Urinary bladder (tissue), 4 donors: Measurements from ENCODE around the gene LENG8. TPM values are rescaled to one million over a fixed set of nuclear protein-coding genes. Genes with fewer than 3 reads are reported as not detected.
"Not testable (repeated sequence)": the region's sequence is repeated elsewhere in the genome, so short reads cannot be mapped to it uniquely, and the experiment has no call there.

Experiments used
- DNase-seq: peaks from one replicate; pipeline ENCODE4 v3.0.0-alpha.2; 2015; ENCODE audit errors: extremely low spot score
- H3K27ac ChIP-seq: one replicate; pipeline ENCODE4 v1.5.1; 2013; ENCODE audit warnings: low read depth, mild to moderate bottlenecking, moderate library complexity
- H3K36me3 ChIP-seq: one replicate; pipeline ENCODE4 v1.6.1; 2013; ENCODE audit warnings: mild to moderate bottlenecking, moderate library complexity; ENCODE audit not compliant: insufficient read depth
- H3K4me1 ChIP-seq: one replicate; pipeline ENCODE4 v1.6.1; 2013; ENCODE audit warnings: mild to moderate bottlenecking, moderate library complexity; ENCODE audit not compliant: insufficient read depth
- H3K4me3 ChIP-seq: one replicate; pipeline ENCODE4 v1.5.1; 2013; ENCODE audit warnings: low read depth, low read length
- WGBS: extraction: QIAGEN DNeasy Blood & Tissue Kit; methylation state at CpG from one replicate; pipeline ENCODE4 v1.1.7; 2013; 5-methylcytosine and 5-hydroxymethylcytosine counted together
- polyA plus RNA-seq: library from polyadenylated mRNA; stranded (reverse); fragments of 200-250 nt; gene quantifications from one replicate; pipeline ENCODE4 v1.2.3, GENCODE V29; 2013
- total RNA-seq: library from RNA; depleted of rRNA; stranded (reverse); fragments of >200 nt; gene quantifications from one replicate; pipeline ENCODE4 v1.2.3, GENCODE V29; 2014
- donor health status: healthy with polysubstance abuse.
- donor health status: healthy.

LENG8 gene
- total and polyA plus RNA-seq, 2 donors: 49.7 to 121 TPM

- Histone ChIP-seq H3K27ac (no peak overlapping the region), H3K4me1 (no peaks in the 10 kb centered on the region), H3K4me3 (no peak overlapping the region), H3K36me3 (no peaks in the 10 kb centered on the region)
- WGBS: 81% methylated on average over 2 of the region's 2 CpGs
- no peak for DNase-seq
These were observed 31.1 kb downstream of the LENG8 start for GRCh38 chr19:54480051-54480450.

- no peak for DNase-seq
These were observed 32.4 kb downstream of the LENG8 start for GRCh38 chr19:54481326-54481930.

GRCh38 chr19:54482889-54483288, 33.9 kb downstream of the LENG8 start:
- H3K36me3 ChIP-seq: no peaks in the 10 kb centered on the region
- no peak overlapping the region for H3K27ac ChIP-seq
- WGBS: 72% methylated on average over 3 of the region's 3 CpGs
- DNase-seq: no peak
- no peaks in the 10 kb centered on the region for H3K4me1 ChIP-seq
- no peak overlapping the region for H3K4me3 ChIP-seq

More at GRCh38 chr19:54481326-54481930, 32.4 kb downstream of the LENG8 start:
- Histone ChIP-seq H3K4me1 (no peaks in the 10 kb centered on the region), H3K27ac (no peak overlapping the region), H3K36me3 (no peaks in the 10 kb centered on the region), H3K4me3 (no peak overlapping the region)
- WGBS: 11% methylated on average over 16 of the region's 16 CpGs

- 76% methylated on average over 10 of the region's 10 CpGs for WGBS
- Histone ChIP-seq H3K4me3 (no peak overlapping the region), H3K36me3 (no peaks in the 10 kb centered on the region), H3K27ac (no peak overlapping the region), H3K4me1 (no peaks in the 10 kb centered on the region)
- DNase-seq: no peak
These were observed 35.5 kb downstream of the LENG8 start for GRCh38 chr19:54484451-54484850.

DNA sequence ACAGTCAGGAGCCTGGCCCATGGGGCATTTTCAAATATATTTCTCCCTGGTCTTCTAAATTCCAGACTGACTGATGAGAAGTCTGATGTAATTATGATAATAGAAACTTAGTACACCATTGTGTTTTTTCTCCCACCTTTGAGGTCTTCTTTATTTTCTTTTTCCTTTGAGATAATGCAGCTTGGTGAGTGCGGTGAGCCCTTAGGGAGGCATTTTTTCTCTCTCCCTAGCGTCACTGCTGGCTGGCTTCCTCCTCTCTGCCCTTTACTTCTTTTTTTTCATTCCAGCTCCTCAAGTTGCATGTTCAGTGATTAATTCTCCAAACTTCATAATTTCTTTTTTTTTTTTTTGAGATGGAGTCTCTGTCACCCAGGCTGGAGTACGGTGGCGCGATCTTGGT, 36.9 kb downstream of the LENG8 start:
- Histone ChIP-seq H3K36me3 (no peaks in the 10 kb centered on the region), H3K27ac (no peak overlapping the region), H3K4me1 (no peaks in the 10 kb centered on the region), H3K4me3 (no peak overlapping the region)
- no peak for DNase-seq
- 66% methylated on average over 5 of the region's 5 CpGs for WGBS

GRCh38 chr19:54489341-54489740, 40.3 kb downstream of the LENG8 start:
- DNase-seq: no peak
- no peak overlapping the region for H3K4me3 ChIP-seq
- no peaks in the 10 kb centered on the region for H3K4me1 ChIP-seq
- H3K27ac ChIP-seq: no peak overlapping the region
- 72% methylated on average over 7 of the region's 7 CpGs for WGBS
- H3K36me3 ChIP-seq: no peaks in the 10 kb centered on the region

DNA sequence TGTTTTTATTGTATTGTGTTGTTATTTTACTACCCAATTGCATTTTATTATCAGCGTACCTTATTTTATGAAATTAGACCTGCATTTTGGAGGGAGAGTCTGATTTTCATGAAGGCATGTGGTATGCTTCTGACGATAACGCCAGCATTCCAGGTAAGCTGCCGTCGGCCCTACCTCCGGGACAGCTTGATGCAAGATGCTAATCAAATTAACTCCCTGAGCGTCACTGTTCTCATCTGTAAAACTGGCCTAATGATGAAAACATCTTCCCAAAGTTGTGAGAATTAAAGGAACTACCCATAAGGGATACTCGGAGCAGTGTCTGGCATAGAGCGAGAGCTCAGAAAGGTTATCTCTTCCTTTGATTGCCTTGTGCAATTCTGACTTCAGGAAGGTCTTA, 40.8 kb downstream of the LENG8 start:
- WGBS: 68% methylated on average over 9 of the region's 9 CpGs
- no peak for DNase-seq
- Histone ChIP-seq H3K27ac (no peak overlapping the region), H3K36me3 (no peaks in the 10 kb centered on the region), H3K4me3 (no peak overlapping the region), H3K4me1 (no peaks in the 10 kb centered on the region)

GRCh38 chr19:54492568-54492967, 43.6 kb downstream of the LENG8 start:
- H3K4me3 ChIP-seq: no peak overlapping the region
- H3K36me3 ChIP-seq: no peaks in the 10 kb centered on the region
- 93% methylated on average over 18 of the region's 18 CpGs for WGBS
- H3K4me1 ChIP-seq: no peaks in the 10 kb centered on the region
- H3K27ac ChIP-seq: no peak overlapping the region
- no peak for DNase-seq

- DNase-seq, H3K4me3 ChIP-seq, H3K36me3 ChIP-seq, H3K27ac ChIP-seq, H3K4me1 ChIP-seq: not testable (repeated sequence)
- WGBS: 88% methylated on average over 5 of the region's 5 CpGs
These were observed 44.1 kb downstream of the LENG8 start for GRCh38 chr19:54493056-54493455.

- whole genome bisulfite sequencing: 73% methylated on average over 10 of the region's 10 CpGs
- Histone ChIP-seq H3K36me3 (no peaks in the 10 kb centered on the region), H3K4me1 (no peaks in the 10 kb centered on the region), H3K27ac (no peak overlapping the region), H3K4me3 (no peak overlapping the region)
- DNase-seq: no peak
These were observed 45.1 kb downstream of the LENG8 start for GRCh38 chr19:54493967-54494585.

DNA sequence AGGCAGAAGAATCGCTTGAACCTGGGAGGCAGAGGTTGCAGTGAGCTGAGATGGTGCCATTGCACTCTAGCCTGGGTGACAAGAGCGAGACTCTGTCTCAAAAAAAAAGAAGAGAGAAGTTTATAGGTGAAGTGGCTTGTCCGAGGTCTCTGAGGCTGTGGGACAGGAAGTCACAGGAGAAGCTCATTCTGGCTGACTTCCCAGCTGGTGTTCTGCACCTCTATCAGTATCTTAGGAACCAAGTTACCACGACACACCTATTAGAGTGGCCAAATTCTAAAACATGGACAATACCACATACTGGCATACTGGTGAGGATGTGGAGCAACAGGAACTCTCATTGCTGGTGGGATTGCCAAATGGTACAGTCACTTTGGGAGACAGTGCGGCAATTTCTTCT, 46.3 kb downstream of the LENG8 start:
- 68% methylated on average over 5 of the region's 5 CpGs for WGBS
- not testable (repeated sequence) for H3K27ac ChIP-seq, H3K4me1 ChIP-seq, H3K4me3 ChIP-seq, DNase-seq, H3K36me3 ChIP-seq

GRCh38 chr19:54497747-54498450, 48.9 kb downstream of the LENG8 start:
- not testable (repeated sequence) for DNase-seq, H3K27ac ChIP-seq, H3K4me1 ChIP-seq, H3K36me3 ChIP-seq, H3K4me3 ChIP-seq
- WGBS: 77% methylated on average over 9 of the region's 15 CpGs

GRCh38 chr19:54498451-54498772, 49.4 kb downstream of the LENG8 start:
- not testable (repeated sequence) for H3K4me1 ChIP-seq, DNase-seq, H3K4me3 ChIP-seq, H3K27ac ChIP-seq, H3K36me3 ChIP-seq
- WGBS: 79% methylated on average over 9 of the region's 9 CpGs

- H3K36me3 ChIP-seq: no peaks in the 10 kb centered on the region
- H3K4me1 ChIP-seq: no peaks in the 10 kb centered on the region
- no peak for DNase-seq
- no peak within 1 kb of the TSS for H3K4me3 ChIP-seq
- H3K27ac ChIP-seq: no peak within 1 kb of the TSS
- WGBS: 71% methylated on average over 14 of the region's 14 CpGs
These were observed 53.6 kb downstream of the LENG8 start, which contains the start of gene LAIR2 for GRCh38 chr19:54502518-54503048. Gene LAIR2, plus strand, starts transcription at chr19:54502831. Its CDS starts 88 bp downstream, at chr19:54502919.
